Superior temporal gyrus (tissue), 1 donor: Measurements from ENCODE around the gene EPC1.
"Not testable (repeated sequence)": the region's sequence is repeated elsewhere in the genome, so short reads cannot be mapped to it uniquely, and the experiment has no call there.

Source experiments
- DNase-seq: peaks from one replicate; pipeline ENCODE4 v3.0.0-alpha.2; 2016; ENCODE audit errors: extremely low spot score

The EPC1 gene

DNA sequence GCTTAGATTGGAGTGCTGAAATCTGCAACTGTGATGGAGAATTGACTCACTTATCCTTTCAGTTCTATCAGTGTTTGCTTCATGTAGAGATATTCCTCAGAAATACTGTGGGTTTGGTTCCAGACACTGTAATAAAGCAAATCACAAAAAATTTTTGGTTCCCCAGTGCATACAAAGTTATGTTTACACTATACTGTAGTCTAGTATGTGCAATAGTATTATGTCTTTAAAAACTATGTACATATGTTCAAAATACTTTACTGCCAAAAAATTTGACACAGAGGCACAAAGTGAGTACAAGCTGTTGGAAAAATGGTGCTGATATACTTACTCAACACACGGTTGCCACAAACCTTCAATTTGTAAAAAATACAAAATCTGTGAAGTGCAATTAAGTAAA, 112.5 kb downstream of the EPC1 start:
- no peak for DNase-seq

DNA sequence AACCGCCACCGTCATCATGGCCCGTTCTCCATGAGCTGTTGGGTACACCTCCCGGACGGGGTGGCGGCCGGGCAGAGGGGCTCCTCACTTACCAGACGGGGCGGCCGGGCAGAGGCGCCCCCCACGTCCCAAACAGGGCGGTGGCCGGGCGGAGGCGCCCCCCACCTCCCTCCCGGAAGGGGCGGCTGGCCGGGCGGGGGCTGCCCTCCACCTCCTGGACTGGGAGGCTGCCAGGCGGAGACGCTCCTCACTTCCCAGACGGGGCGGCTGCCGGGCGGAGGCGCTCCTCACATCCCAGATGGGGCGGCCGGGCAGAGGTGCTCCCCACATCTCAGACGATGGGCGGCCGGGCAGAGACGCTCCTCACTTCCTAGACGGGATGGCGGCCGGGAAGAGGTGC, 113.6 kb downstream of the EPC1 start:
- DNase-seq: not testable (repeated sequence)

DNA sequence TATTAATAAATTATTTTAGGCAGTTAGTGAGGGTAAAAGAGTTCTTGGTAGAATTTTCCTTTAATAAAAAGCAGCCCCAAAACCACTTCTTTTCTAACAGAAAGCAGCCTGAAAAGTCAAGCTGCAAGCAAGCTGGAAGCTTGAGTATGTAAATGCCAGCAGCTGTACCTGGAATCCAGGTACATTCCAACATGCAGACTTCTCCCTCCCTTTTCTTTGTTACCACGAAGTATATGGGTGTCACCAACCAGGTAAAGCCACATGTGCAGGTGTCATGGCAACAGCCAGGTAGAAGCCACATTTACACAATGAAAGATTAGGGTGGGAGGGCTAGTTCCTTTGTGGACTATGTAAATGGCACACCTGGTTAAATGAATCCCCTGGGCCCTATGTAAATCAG, 114.6 kb downstream of the EPC1 start:
- no peak for DNase-seq

DNA sequence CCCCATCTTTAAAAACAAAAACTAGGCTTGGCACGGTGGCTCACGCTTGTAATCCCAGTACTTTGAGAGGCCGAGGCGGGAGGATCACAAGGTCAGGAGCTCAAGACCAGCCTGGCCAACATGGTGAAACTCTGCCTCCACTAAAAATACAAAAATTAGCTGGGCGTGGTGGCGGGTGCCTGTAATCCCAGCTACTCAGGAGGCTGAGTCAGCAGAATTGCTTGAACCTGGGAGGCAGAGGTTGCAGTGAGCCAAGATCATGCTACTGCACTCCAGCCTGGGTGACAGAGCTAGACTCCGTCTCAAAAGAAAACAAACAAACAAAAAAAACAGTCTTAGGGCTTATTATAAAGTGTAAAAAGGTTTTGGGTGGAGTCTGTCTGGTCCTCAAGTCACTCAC, 117.2 kb downstream of the EPC1 start:
- not testable (repeated sequence) for DNase-seq

GRCh38 chr10:32229170-32229569, 117.8 kb downstream of the EPC1 start:
- DNase-seq: no peak

DNA sequence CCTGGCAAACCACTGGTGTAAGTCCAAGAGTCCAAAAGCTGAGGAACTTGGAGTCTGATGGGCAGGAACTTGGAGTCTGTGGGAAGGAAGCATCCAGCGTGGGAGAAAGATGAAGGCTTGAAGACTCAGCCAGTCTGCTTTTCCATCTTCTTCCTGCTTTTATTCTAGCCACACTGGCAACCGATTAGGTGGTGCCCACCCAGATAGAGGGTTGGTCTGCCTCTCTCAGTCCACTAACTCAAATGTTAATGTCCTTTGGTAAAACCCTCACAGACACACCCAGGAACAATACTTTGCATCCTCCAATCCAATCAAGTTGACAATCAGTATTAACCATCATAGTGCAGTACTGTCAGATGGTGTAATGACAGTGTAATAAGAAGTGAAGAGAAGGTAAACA, 119.2 kb downstream of the EPC1 start:
- no peak for DNase-seq

- DNase-seq: no peak
These were observed 120.3 kb downstream of the EPC1 start for GRCh38 chr10:32226624-32227023.

- DNase-seq: no peak
These were observed 121.0 kb downstream of the EPC1 start for GRCh38 chr10:32225976-32226375.

DNA sequence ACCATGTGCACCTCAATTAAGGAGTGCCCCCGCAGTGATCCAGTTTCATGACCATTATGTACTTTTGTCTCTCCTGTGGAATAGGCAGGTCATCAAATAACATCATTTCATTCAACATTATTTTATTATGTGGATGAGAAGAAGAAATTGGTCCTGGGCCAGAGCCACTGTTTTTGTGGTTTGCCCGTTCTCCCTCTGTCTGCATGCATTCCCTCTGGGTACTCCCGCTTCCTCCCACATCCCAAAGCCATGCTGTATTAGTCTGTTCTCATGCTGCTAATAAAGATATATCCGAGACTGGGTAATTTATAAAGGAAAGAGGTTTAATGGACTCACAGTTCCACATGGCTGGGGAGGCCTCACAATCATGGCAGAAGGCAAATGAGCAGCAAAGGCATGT, 124.6 kb downstream of the EPC1 start:
- not testable (repeated sequence) for DNase-seq

GRCh38 chr10:32219156-32219555, 127.8 kb downstream of the EPC1 start:
- DNase-seq: not testable (repeated sequence)

GRCh38 chr10:32218206-32219044, 128.5 kb downstream of the EPC1 start:
- DNase-seq: not testable (repeated sequence)
